ENCODE data around the gene CD207. TPM values are rescaled to one million over a fixed set of nuclear protein-coding genes. Genes with fewer than 3 reads are reported as not detected.

Gene CD207
- total and polyA plus RNA-seq, 3 donors from 2014 or later: 0.19 to 1.5 (median 0.79) TPM

DNA sequence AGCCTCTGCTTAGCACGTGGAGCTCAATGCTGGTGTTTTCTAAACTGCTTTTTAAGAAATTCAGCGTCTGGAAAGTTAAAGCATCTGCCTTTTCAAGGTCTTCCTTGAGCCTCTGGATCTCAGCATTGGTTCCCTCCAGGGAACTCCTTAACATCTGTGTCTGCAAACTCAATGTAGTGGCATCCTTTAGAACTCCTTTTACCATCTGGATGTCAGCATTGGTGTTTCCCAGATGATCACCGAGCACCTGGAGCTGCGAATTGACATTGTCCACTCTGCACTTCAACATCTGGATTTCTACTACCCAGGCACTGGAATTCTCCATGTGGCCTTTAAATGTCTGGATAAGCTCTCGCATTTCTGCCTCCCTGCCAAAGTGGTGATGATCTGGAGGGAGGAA lies 18.9 kb downstream of the CD207 start:
- DNase-seq: no peak
- H3K4me3 ChIP-seq: no peak overlapping the region
- H3K4me1 ChIP-seq: no peaks in the 10 kb centered on the region
- no peaks in the 10 kb centered on the region for H3K36me3 ChIP-seq (ENCODE audit: low read depth, missing control alignments)
- TF ChIP-seq CTCF (IDR thresholded peaks at IDR 0.05) (no peak), POLR2A (IDR thresholded peaks at IDR 0.05) (no peak)
- H3K27me3 ChIP-seq: no peaks in the 10 kb centered on the region
- intact Hi-C loops (cut with DNase I; ENCODE audit: low total_unique reads): no loop called here
- H3K9me3 ChIP-seq: no peaks in the 10 kb centered on the region
- no peak overlapping the region for H3K27ac ChIP-seq
- WGBS, 2 donors: 56 to 60% methylated on average over 5 of the region's 5 CpGs

DNA sequence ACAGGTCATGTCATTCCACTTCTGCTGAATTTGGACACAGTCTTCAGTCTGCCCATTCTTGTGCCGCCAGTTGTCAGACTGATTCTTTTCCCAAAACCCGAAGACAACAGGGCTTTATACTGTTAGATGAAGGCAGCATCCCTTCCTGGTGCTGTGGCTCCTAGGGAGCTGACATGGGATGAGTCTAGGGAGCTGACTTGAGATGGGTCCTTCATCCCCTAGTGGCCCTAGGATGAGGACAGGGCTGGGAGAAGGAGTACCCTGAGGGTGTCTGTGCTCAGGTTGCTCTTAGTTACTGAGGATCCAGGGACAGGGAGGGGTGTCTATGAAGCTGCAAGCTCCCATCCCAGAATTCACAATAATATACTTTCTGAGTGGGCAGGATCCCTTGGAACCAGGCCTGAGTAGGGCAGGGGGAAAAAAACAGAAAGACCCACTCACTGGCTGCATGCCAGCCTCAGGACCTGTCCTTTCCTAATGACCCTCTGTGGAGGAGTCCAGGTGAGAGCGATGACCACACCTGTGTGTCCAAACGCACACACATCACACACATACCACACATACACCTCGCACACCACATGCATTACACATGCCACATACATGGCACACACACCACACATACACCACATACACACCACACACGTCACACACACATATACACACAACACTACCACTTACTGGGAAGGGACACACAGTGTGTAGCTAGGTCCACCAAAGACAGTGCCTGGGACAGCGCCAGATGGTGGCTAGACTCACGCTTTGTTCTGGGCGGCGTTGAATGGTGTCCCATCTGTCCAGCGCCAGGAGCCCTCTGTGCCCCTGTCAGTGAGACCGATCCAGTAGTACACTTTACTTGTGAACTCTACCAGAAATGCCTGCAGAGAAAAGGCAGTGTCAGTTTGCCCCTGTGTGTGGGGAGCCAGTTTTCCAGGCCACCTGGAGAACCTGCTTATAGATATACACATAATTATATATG lies 26.3 kb downstream of the CD207 start:
- no peaks in the 10 kb centered on the region for H3K36me3 ChIP-seq (ENCODE audit: low read depth, missing control alignments)
- intact Hi-C loops (cut with DNase I; ENCODE audit: low total_unique reads): no loop called here
- H3K27me3 ChIP-seq: no peaks in the 10 kb centered on the region
- TF ChIP-seq POLR2A (IDR thresholded peaks at IDR 0.05) (no peak), CTCF (IDR thresholded peaks at IDR 0.05) (no peak)
- WGBS, 2 donors: 88 to 91% methylated on average over 11 to 12 of the region's 12 CpGs
- H3K4me1 ChIP-seq: no peaks in the 10 kb centered on the region
- H3K4me3 ChIP-seq: no peak overlapping the region
- no peak overlapping the region for H3K27ac ChIP-seq
- H3K9me3 ChIP-seq: no peaks in the 10 kb centered on the region
- no peak for DNase-seq

DNA sequence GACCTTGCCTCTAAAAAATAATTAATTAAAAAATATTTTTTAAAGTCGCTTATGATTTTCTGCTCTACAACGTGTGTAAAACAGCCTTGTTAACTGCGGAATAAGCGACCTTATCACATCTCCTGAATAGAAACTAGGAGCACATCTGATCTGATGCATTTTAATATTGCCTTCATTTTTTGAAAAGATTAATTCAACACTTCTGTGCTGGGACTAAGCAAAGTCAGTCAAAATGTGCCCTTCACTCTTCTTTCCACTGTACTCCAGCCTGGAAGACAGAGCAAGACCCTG lies 27.8 kb downstream of the CD207 start:
- intact Hi-C loops (cut with DNase I; ENCODE audit: low total_unique reads): no loop called here
- H3K9me3 ChIP-seq: no peaks in the 10 kb centered on the region
- H3K27me3 ChIP-seq: no peaks in the 10 kb centered on the region
- DNase-seq: no peak
- no peaks in the 10 kb centered on the region for H3K36me3 ChIP-seq (ENCODE audit: low read depth, missing control alignments)
- H3K4me3 ChIP-seq: no peak overlapping the region
- 91 to 94% methylated on average over 4 of the region's 4 CpGs for WGBS, 2 donors
- TF ChIP-seq POLR2A (IDR thresholded peaks at IDR 0.05): no peak
- no peak for TF ChIP-seq CTCF (IDR thresholded peaks at IDR 0.05)
- no peaks in the 10 kb centered on the region for H3K4me1 ChIP-seq
- H3K27ac ChIP-seq: no peak overlapping the region

GRCh38 chr2:70807102-70807827 lies 28.4 kb downstream of the CD207 start:
- Histone ChIP-seq H3K9me3 (no peaks in the 10 kb centered on the region), H3K36me3 (ENCODE audit: low read depth, missing control alignments) (no peaks in the 10 kb centered on the region), H3K27me3 (no peaks in the 10 kb centered on the region), H3K4me1 (no peaks in the 10 kb centered on the region), H3K4me3 (no peak overlapping the region), H3K27ac (no peak overlapping the region)
- no peak for DNase-seq
- intact Hi-C loops (cut with DNase I; ENCODE audit: low total_unique reads): no loop called here
- no peak for TF ChIP-seq CTCF (IDR thresholded peaks at IDR 0.05)
- no peak for TF ChIP-seq POLR2A (IDR thresholded peaks at IDR 0.05)
- WGBS, 2 donors: 89% methylated on average over 6 of the region's 6 CpGs
